ENCODE results near the gene CAMK2D.

Gene CAMK2D

DNA sequence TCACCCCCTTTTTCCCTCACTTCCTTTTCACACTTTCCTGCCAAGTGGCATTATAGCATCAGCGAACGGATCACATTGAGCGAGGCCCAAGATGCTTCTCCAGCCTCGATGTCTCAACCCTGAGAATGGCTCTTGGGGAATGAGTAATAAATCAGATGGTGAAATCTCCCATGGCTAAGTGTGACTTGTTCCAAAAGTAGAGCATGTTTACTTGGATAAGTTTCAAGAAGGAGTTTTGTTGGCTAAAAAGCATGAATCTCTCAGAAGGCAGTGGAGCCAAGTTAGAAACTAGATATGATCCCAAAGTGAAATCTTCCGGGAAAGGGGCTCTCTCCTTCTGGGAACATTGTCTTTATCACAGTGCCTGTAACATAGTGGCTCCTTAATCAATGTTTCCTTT is 316.3 kb downstream of the CAMK2D start:
- no peak overlapping the region for H3K4me2 ChIP-seq (ENCODE audit: insufficient read depth, low read length)
- H3K27me3 ChIP-seq (ENCODE audit: insufficient read depth, low read length, poor library complexity), result no peaks in the 10 kb centered on the region
- no peak overlapping the region for H3K9ac ChIP-seq (ENCODE audit: low read depth, low read length)
- H3K79me2 ChIP-seq (ENCODE audit: insufficient read depth, low read length), result no peaks in the 10 kb centered on the region
- ATAC-seq (ENCODE audit: insufficient read depth, low read depth), result no peak
- no peak for DNase-seq
- H3K36me3 ChIP-seq (ENCODE audit: insufficient read depth, low read length), result no peaks in the 10 kb centered on the region
- no peak overlapping the region for H2AFZ ChIP-seq (ENCODE audit: low read depth, low read length)
- no peaks in the 10 kb centered on the region for H3K9me3 ChIP-seq (ENCODE audit: insufficient read depth, low read length, severe bottlenecking)
- no peak overlapping the region for H3K4me3 ChIP-seq (ENCODE audit: low read depth in 1 of 2, low read length in 2 of 2)
- no peaks in the 10 kb centered on the region for H3K4me1 ChIP-seq (ENCODE audit: insufficient read depth, low read length)
- no peak for TF ChIP-seq CTCF (IDR thresholded peaks at IDR 0.05; ENCODE audit: borderline replicate concordance, extremely low read depth, low read length, poor library complexity, severe bottlenecking)
- no peak for TF ChIP-seq EZH2 (IDR thresholded peaks at IDR 0.05; ENCODE audit: borderline replicate concordance, low read depth, low read length, severe bottlenecking)
- H4K20me1 ChIP-seq (ENCODE audit: insufficient read depth, low read length), result no peaks in the 10 kb centered on the region
- no peak overlapping the region for H3K27ac ChIP-seq (ENCODE audit: low read length)

DNA sequence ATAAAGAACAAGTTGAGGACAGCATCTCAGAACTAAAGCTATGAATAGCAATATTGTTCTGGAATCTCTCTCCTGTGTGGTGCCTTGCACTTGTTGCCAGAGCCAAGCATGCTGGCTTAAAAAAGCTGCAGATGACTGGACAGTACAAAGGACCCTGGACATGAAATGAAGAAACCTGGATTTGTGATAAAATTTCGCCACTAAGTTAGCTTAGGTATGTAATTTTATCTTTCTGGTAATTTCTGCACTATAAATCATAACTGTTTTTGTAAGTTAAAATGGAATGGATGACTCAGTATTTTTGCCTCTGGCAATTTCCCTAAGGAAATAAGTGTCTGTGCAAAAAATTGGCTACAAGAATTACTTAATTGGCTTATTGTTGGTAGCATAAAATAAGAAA is 317.2 kb downstream of the CAMK2D start:
- Histone ChIP-seq H2AFZ (ENCODE audit: low read depth, low read length) (no peak overlapping the region), H3K36me3 (ENCODE audit: insufficient read depth, low read length) (no peaks in the 10 kb centered on the region), H3K27me3 (ENCODE audit: insufficient read depth, low read length, poor library complexity) (no peaks in the 10 kb centered on the region), H3K27ac (ENCODE audit: low read length) (no peak overlapping the region), H3K9me3 (ENCODE audit: insufficient read depth, low read length, severe bottlenecking) (no peaks in the 10 kb centered on the region), H3K4me2 (ENCODE audit: insufficient read depth, low read length) (no peak overlapping the region), H3K4me3 (ENCODE audit: low read depth in 1 of 2, low read length in 2 of 2) (no peak overlapping the region), H3K9ac (ENCODE audit: low read depth, low read length) (no peak overlapping the region), H3K79me2 (ENCODE audit: insufficient read depth, low read length) (no peaks in the 10 kb centered on the region), H4K20me1 (ENCODE audit: insufficient read depth, low read length) (no peaks in the 10 kb centered on the region), H3K4me1 (ENCODE audit: insufficient read depth, low read length) (no peaks in the 10 kb centered on the region)
- ATAC-seq (ENCODE audit: insufficient read depth, low read depth) (no peak), DNase-seq (no peak)
- TF ChIP-seq CTCF (IDR thresholded peaks at IDR 0.05; ENCODE audit: borderline replicate concordance, extremely low read depth, low read length, poor library complexity, severe bottlenecking) (no peak), EZH2 (IDR thresholded peaks at IDR 0.05; ENCODE audit: borderline replicate concordance, low read depth, low read length, severe bottlenecking) (no peak)

- TF ChIP-seq CTCF (IDR thresholded peaks at IDR 0.05; ENCODE audit: borderline replicate concordance, extremely low read depth, low read length, poor library complexity, severe bottlenecking) (no peak), EZH2 (IDR thresholded peaks at IDR 0.05; ENCODE audit: borderline replicate concordance, low read depth, low read length, severe bottlenecking) (no peak)
These were observed 318.7 kb downstream of the CAMK2D start for GRCh38 chr4:113442826-113443225.

GRCh38 chr4:113440371-113440770 is 321.2 kb downstream of the CAMK2D start:
- Histone ChIP-seq H3K4me3 (ENCODE audit: low read depth in 1 of 2, low read length in 2 of 2) (no peak overlapping the region), H3K79me2 (ENCODE audit: insufficient read depth, low read length) (no peaks in the 10 kb centered on the region), H3K27ac (ENCODE audit: low read length) (no peak overlapping the region), H2AFZ (ENCODE audit: low read depth, low read length) (no peak overlapping the region), H3K27me3 (ENCODE audit: insufficient read depth, low read length, poor library complexity) (no peaks in the 10 kb centered on the region), H3K9ac (ENCODE audit: low read depth, low read length) (no peak overlapping the region), H3K4me1 (ENCODE audit: insufficient read depth, low read length) (peaks cover 11% of the 10 kb centered on the region), H3K9me3 (ENCODE audit: insufficient read depth, low read length, severe bottlenecking) (no peaks in the 10 kb centered on the region), H3K36me3 (ENCODE audit: insufficient read depth, low read length) (no peaks in the 10 kb centered on the region), H3K4me2 (ENCODE audit: insufficient read depth, low read length) (no peak overlapping the region), H4K20me1 (ENCODE audit: insufficient read depth, low read length) (no peaks in the 10 kb centered on the region)
- ATAC-seq (ENCODE audit: insufficient read depth, low read depth) (no peak), DNase-seq (no peak)
- TF ChIP-seq CTCF (IDR thresholded peaks at IDR 0.05; ENCODE audit: borderline replicate concordance, extremely low read depth, low read length, poor library complexity, severe bottlenecking) (no peak), EZH2 (IDR thresholded peaks at IDR 0.05; ENCODE audit: borderline replicate concordance, low read depth, low read length, severe bottlenecking) (no peak)

More at GRCh38 chr4:113442826-113443225, 318.7 kb downstream of the CAMK2D start:
- Histone ChIP-seq H3K4me2 (ENCODE audit: insufficient read depth, low read length) (no peak overlapping the region), H4K20me1 (ENCODE audit: insufficient read depth, low read length) (no peaks in the 10 kb centered on the region), H2AFZ (ENCODE audit: low read depth, low read length) (no peak overlapping the region), H3K27me3 (ENCODE audit: insufficient read depth, low read length, poor library complexity) (no peaks in the 10 kb centered on the region), H3K9ac (ENCODE audit: low read depth, low read length) (no peak overlapping the region), H3K79me2 (ENCODE audit: insufficient read depth, low read length) (no peaks in the 10 kb centered on the region), H3K4me3 (ENCODE audit: low read depth in 1 of 2, low read length in 2 of 2) (no peak overlapping the region), H3K4me1 (ENCODE audit: insufficient read depth, low read length) (no peaks in the 10 kb centered on the region), H3K36me3 (ENCODE audit: insufficient read depth, low read length) (no peaks in the 10 kb centered on the region), H3K27ac (ENCODE audit: low read length) (no peak overlapping the region), H3K9me3 (ENCODE audit: insufficient read depth, low read length, severe bottlenecking) (no peaks in the 10 kb centered on the region)
- no peak for ATAC-seq (ENCODE audit: insufficient read depth, low read depth)
- DNase-seq, result no peak

All from DND-41 (cell line).